Measurements from ENCODE around the gene COX6B2. TPM values are rescaled to one million over a fixed set of nuclear protein-coding genes. Genes with fewer than 3 reads are reported as not detected.

Gene COX6B2
- total RNA-seq, 1 donor from 2014 or later: 0.72 TPM

- peak; percentile 37 for DNase-seq
These were observed 41.7 kb downstream of the COX6B2 start for GRCh38 chr19:55312621-55313512.

DNA sequence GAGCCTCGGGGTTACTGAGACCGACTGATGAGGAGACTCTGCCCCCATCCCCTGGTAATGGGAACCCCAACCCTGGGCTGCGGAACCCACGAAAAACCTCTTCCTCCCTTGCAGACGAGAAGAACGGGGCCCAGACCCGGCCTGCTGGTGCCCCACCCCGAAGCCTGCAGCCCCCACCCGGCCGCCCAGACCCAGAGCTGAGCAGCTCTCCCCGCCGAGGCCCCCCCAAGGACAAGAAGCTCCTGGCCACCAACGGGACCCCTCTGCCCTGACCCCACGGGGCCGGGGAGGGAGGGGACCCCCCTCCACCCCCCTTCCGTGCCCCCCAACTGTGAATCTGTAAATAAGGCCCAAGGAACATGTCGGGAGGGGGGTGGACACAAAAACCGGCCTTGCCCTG is 42.7 kb downstream of the COX6B2 start:
- DNase-seq: no peak

GRCh38 chr19:55311397-55311796 is 43.1 kb downstream of the COX6B2 start:
- no peak for DNase-seq

DNA sequence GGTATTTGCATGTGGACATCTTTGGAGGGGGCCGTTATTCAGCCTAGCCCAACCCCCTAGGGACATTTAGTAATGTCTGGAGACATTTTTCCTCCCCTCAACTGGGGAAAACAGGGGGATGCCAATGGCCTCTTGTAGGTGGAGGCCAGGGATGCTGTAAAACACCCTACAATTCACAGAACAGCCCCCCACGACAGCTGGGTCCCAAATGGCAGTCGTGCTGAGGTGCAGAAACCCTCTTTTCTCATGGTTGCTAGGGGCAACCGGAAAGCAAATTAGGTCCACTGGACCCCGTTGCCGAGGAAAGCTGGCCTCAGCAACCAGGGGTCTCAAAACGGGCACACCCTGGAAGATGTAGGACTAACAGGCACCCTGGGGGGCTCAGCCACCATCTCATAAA is 44.0 kb downstream of the COX6B2 start:
- no peak for DNase-seq

DNA sequence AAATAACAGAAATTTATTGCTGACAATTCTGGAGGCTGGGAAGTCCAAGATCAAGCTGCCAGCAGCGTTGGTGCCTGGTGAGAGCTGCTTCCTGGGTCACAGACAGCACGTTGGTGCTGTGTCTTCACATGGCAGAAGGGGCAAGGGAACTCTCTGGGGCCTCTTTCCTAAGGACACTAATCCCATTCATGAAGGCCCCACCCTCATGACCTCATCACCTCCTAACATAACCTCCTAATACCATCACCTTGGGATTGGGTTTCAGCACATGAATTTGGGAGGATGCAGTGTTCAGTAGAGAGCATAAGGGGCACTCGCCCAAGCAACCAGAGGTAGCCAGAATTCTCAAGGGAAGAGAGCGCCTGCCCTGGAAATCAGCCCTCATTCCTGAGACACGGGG is 45.1 kb downstream of the COX6B2 start:
- no peak for DNase-seq

DNA sequence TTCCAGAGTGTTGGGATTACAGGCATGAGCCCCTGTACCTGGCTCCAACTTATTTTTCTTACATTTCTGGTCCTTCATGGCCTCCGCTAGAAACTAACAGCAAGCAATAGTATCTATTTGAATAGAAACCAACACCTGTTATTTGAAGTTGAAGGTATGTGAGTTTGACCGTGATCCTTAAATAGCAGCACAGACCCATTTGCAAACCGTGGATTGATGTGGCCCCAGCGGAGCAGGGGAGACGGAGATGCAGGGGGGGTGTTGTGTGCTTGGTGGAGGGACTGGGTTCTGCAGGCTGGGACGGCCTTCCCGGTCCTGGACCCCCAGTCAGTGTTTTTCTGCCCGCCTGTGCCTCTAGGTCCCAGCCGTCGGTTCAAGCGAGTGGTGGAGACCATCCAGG is 46.2 kb downstream of the COX6B2 start:
- DNase-seq: no peak

DNA sequence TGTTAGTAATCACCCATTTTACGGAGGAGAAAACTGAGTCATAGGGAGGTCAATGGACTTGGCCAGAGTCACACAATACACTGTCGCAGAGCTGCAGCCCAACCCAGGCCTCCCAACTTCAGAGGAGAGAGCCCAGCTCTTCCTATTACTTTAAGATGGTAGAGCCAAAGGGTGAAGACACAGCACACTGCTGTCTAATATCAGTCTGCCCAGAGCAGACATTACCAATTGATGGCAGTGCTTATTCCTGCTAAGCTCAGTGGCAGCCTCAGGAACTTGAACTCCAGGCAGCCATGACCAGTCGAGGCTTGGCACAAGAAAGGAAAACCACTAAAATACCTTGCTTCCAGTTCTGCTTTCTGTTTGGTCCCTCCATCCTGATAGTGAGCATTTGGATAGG is 47.8 kb downstream of the COX6B2 start:
- no peak for DNase-seq

GRCh38 chr19:55305983-55306562 is 48.4 kb downstream of the COX6B2 start:
- no peak for DNase-seq

DNA sequence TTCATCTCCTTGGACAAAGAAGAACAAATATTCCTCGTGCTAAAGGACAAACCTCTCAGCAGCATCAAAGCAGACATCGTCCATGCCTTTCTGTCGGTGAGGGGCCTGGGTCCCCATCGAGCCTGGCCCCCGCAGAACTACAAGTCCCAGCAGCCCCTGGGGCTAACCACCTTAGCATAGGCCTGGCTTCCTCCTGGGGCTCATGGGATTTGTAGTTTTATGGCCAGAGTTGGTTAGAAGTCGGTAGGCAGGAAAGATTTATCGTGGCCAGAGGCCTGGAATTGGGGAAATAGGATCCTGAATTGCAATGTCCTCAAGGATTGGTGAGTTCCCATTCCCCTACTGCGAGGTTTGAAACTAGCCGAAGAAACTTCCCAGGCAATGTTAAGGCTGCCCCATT is 49.0 kb downstream of the COX6B2 start:
- peak; percentile 67 for DNase-seq

- DNase-seq: no peak
These were observed 49.5 kb downstream of the COX6B2 start for GRCh38 chr19:55304980-55305379.

DNA sequence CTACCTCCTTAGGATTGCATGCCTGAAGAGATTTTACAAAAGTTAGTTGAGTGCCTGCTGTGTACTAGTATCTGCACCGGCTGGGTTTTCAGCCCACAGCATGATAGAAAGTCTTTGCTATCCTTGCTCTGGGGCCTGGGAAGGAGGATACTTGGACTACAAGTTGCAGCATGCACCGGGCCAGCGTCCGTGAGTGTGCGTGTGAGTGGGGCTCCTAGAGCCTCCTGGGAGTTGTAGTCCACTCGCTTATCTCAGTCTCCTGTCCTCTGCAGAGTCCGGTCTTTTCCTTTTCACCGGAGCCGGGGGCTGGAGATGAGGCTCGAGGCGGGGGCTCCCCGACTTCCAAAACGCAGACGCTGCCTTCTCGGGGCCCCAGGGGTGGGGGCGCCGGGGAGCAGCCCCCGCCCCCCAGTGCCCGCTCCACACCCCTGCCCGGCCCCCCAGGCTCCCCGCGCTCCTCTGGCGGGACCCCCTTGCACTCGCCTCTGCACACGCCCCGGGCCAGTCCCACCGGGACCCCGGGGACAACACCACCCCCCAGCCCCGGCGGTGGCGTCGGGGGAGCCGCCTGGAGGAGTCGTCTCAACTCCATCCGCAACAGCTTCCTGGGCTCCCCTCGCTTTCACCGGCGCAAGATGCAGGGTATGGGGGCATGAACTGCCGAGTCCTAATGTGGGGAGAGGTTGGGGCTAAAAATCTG is 50.1 kb downstream of the COX6B2 start:
- peak; percentile 47 for DNase-seq

DNA sequence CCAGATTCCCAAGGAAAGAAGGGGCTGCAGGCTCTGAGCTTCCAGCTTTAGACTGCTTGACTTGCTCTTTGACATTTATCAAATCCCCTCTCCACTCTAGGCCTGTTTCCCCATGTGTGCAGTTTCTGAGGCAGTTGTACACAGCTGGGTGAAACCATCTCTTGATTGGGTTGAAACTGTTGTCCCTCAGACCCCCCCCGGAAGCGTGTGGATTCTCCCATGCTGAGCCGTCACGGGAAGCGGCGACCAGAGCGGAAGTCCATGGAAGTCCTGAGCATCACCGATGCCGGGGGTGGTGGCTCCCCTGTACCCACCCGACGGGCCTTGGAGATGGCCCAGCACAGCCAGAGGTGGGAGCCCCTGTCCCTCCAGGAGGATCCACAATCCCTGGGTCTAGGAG is 51.0 kb downstream of the COX6B2 start:
- DNase-seq: no peak

DNA sequence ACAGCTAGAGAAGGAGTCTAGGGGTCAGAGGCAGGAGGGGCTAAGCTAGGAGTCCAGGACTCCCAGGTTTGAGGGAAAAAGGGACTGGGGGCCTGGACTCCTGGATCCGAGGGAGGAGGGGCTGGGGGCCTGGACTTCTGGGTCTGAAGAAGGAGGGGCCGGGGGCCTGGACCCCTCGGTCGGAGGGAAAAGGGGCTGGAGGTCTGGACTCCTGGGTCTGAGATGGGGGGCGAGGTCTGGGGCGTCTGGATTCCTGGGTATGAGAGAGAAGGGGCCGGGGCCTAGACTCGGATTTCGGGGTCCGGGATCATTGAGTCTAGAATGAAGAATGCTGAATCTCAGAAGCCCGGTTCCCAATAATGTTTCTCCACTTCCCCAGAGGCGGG is 52.2 kb downstream of the COX6B2 start:
- no peak for DNase-seq

DNA sequence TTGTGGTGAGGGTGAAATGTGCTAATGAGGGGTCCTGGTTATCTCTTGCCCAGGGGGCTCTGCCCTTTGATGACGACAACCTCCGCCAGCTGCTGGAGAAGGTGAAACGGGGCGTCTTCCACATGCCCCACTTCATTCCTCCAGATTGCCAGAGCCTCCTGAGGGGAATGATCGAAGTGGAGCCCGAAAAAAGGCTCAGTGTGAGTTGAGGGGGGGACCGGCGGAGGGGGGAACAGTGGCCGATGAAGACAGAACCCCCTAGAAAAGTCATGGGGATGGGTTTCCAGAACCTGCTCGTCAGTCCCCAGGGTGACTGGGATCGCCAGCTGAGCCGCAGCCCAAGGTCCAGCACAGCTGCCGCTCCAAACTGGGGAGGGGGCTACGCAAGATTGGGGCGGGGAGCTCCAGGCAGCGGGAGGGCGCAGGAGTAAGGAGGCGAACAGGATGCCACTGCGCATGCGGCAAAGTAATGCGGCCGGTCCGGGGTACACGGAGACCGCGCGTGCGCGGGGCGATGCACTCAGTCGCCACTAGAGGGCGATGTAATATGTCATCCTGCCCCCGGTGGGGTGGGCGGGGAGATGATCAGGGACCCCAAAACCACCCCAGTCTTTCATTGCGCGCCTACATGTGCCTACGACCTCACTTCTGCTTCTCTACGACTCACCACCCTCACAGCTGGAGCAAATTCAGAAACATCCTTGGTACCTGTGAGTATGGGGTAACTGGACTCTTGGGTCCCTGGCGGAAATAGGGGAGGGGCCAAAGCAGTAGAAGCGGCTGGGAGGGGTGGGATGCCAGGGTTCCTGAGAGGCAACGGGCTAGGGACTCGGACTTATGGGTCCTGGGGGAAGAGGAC is 52.8 kb downstream of the COX6B2 start:
- DNase-seq: peak; percentile 94

DNA sequence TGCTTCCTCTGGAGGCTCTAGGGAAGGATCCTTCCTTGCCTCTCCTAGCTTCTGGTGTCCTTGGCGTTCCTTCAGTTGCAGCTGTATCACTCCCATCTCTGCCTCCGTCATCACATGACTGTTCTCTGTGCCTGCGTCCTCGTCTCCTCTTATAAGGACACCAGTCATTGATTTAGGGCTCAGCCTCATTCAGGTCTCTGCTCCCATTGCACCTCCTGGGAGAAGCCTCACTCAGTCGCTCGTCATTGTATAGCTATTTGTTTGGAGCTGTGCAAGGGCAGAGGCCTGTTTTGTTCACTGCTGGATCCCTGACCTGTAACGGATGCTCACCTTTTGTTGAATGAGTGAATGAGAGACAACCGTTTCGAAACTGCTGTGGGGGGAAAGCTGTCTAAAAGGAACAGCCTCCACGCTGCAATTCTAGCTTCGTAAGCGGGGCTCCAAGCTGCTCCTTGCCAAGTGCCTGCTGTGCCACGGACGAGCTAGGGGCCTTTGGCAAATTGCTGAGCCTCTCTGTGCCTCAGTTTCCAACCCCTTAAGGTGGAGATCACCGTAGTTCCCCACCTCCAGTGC is 53.5 kb downstream of the COX6B2 start:
- no peak for DNase-seq

- DNase-seq: no peak
These were observed 54.5 kb downstream of the COX6B2 start for GRCh38 chr19:55299991-55300390.

Other genes with a start within 250 kb of the COX6B2 start
- gene PPP1R12C, start 237.1 kb downstream of the COX6B2 start, total RNA-seq: 48.4 TPM
- gene TNNT1, start 205.5 kb downstream of the COX6B2 start, total RNA-seq: 338 TPM
- gene TNNI3, start 197.0 kb downstream of the COX6B2 start, total RNA-seq: 1.7 TPM
- 0.51 TPM for gene DNAAF3, start 188.1 kb downstream of the COX6B2 start, total RNA-seq
- gene SYT5, start 174.4 kb downstream of the COX6B2 start, total RNA-seq: not detected
- gene PTPRH, start 145.2 kb downstream of the COX6B2 start, total RNA-seq: 3.9 TPM
- 0.72 TPM for gene TMEM86B, start 126.0 kb downstream of the COX6B2 start, total RNA-seq
- 33.4 TPM for gene PPP6R1, start 95.7 kb downstream of the COX6B2 start, total RNA-seq
- 27.5 TPM for gene HSPBP1, start 74.6 kb downstream of the COX6B2 start, total RNA-seq
- gene BRSK1, start 70.7 kb downstream of the COX6B2 start, total RNA-seq: 5.0 TPM
- not detected for gene TMEM150B, start 29.4 kb downstream of the COX6B2 start, total RNA-seq
- 13.3 TPM for gene KMT5C, start 14.8 kb downstream of the COX6B2 start, total RNA-seq
- not detected for gene GARIN5B, start 8.5 kb upstream of the COX6B2 start, total RNA-seq
- not detected for gene IL11, start 15.7 kb upstream of the COX6B2 start, total RNA-seq
- gene TMEM190, start 22.1 kb upstream of the COX6B2 start, total RNA-seq: not detected
- 4.2 TPM for gene TMEM238, start 29.6 kb upstream of the COX6B2 start, total RNA-seq
- 453 TPM for gene RPL28, start 31.2 kb upstream of the COX6B2 start, total RNA-seq
- 20.7 TPM for gene UBE2S, start 53.1 kb upstream of the COX6B2 start, total RNA-seq
- not detected for gene SHISA7, start 88.6 kb upstream of the COX6B2 start, total RNA-seq
- 39.3 TPM for gene ISOC2, start 106.9 kb upstream of the COX6B2 start, total RNA-seq
- gene C19orf85, start 110.0 kb upstream of the COX6B2 start, total RNA-seq: not detected
- gene ZNF628, start 121.9 kb upstream of the COX6B2 start, total RNA-seq: 4.4 TPM
- 12.0 TPM for gene NAT14, start 130.5 kb upstream of the COX6B2 start, total RNA-seq
- gene SSC5D, start 133.7 kb upstream of the COX6B2 start, total RNA-seq: 29.2 TPM
- gene SBK2, start 182.4 kb upstream of the COX6B2 start, total RNA-seq: 10.2 TPM
- gene SBK3, start 190.8 kb upstream of the COX6B2 start, total RNA-seq: not detected
- gene ZNF579, start 226.1 kb upstream of the COX6B2 start, total RNA-seq: 4.1 TPM
- gene FIZ1, start 244.8 kb upstream of the COX6B2 start, total RNA-seq: 5.9 TPM
- gene ZNF524, start 245.6 kb upstream of the COX6B2 start, total RNA-seq: 16.0 TPM

Measured in tongue (tissue), 2 donors.